K562 (cell line): ENCODE results near the gene MARS1. TPM values are rescaled to one million over a fixed set of nuclear protein-coding genes. Genes with fewer than 3 reads are reported as not detected.
A peak's percentile ranks its signal among the peaks of the same experiment; 100 is the strongest.

Source experiments
- BACH1 ChIP-seq: fragments of 200-800 bp; sonication (Bioruptor generic); IDR thresholded peaks from 2 replicates; pipeline ENCODE4 v1.6.1; 2016; ENCODE audit warnings: missing genetic modification characterization, missing compliant biosample characterization
- BRD9 ChIP-seq: fragments of 450-650 bp; IDR thresholded peaks from 2 replicates; pipeline ENCODE4 v1.6.1; 2018; ENCODE audit warnings: low read depth; ENCODE audit not compliant: partially characterized antibody
- CBX2 ChIP-seq: fragments of 200-600 bp; sonication (generic); IDR thresholded peaks from one replicate; pipeline ENCODE4 v1.6.1; 2012; ENCODE audit warnings: mild to moderate bottlenecking, low read length, inconsistent platforms; ENCODE audit not compliant: insufficient read depth, poor library complexity, severe bottlenecking
- CEBPB ChIP-seq: fragments of 450-650 bp; IDR thresholded peaks from 2 replicates; pipeline ENCODE4 v1.6.1; 2016; ENCODE audit warnings: missing genetic modification characterization, missing compliant biosample characterization
- CXXC5 ChIP-seq: fragments of 250-450 bp; sonication (Bioruptor Pico); IDR thresholded peaks from 2 replicates; pipeline ENCODE4 v1.8.0; 2022; ENCODE audit warnings: inconsistent platforms, mild to moderate bottlenecking, moderate library complexity
- EP400 ChIP-seq: fragments of 450-650 bp; IDR thresholded peaks from 2 replicates; pipeline ENCODE4 v1.6.1; 2017; ENCODE audit warnings: antibody characterized with exemption, mild to moderate bottlenecking, moderate library complexity
- HCFC1 ChIP-seq: IDR thresholded peaks from 2 replicates; pipeline ENCODE4 v1.6.1; 2012; ENCODE audit warnings: low read depth, low read length, improper control_type of control experiment
- HDAC3 ChIP-seq: fragments of 450-650 bp; IDR thresholded peaks from 2 replicates; pipeline ENCODE4 v1.6.1; 2018; ENCODE audit warnings: borderline replicate concordance, mild to moderate bottlenecking, moderate library complexity; ENCODE audit not compliant: partially characterized antibody
- ILF3 ChIP-seq: fragments of 450-650 bp; IDR thresholded peaks from 2 replicates; pipeline ENCODE4 v1.6.1; 2018; ENCODE audit warnings: antibody characterized with exemption, mild to moderate bottlenecking, moderate library complexity, borderline replicate concordance
- KDM1A ChIP-seq, 2 experiments: fragments of 450-650 bp; IDR thresholded peaks; 2 replicates each; pipeline ENCODE4 v1.6.1; 2016; ENCODE audit warnings: mild to moderate bottlenecking in 2 of 2
- LCOR ChIP-seq: sonication (generic); formaldehyde crosslinking; IDR thresholded peaks from 2 replicates; pipeline ENCODE4 v1.8.0; 2022; ENCODE audit warnings: mild to moderate bottlenecking, missing genetic modification reagents
- NBN ChIP-seq: fragments of 450-650 bp; IDR thresholded peaks from 2 replicates; pipeline ENCODE4 v1.6.1; 2016; ENCODE audit warnings: low read depth, mild to moderate bottlenecking
- NFYB ChIP-seq: IDR thresholded peaks from 2 replicates; pipeline ENCODE4 v1.6.1; 2011; ENCODE audit warnings: mild to moderate bottlenecking, moderate library complexity; ENCODE audit not compliant: insufficient read length; ENCODE audit errors: extremely low read depth
- POLR2AphosphoS2 ChIP-seq: IDR thresholded peaks from 2 replicates; pipeline ENCODE4 v1.6.1; 2012; ENCODE audit warnings: low read length, improper control_type of control experiment
- RAD51 ChIP-seq: fragments of 450-650 bp; IDR thresholded peaks from 2 replicates; pipeline ENCODE4 v1.7.1; 2016; ENCODE audit warnings: low read depth, mild to moderate bottlenecking, borderline replicate concordance
- TCF3 ChIP-seq: sonication (generic); formaldehyde crosslinking; IDR thresholded peaks from 2 replicates; pipeline ENCODE4 v1.4.0; 2020; ENCODE audit warnings: mild to moderate bottlenecking, missing genetic modification reagents
- polyA plus RNA-seq, 8 experiments: library from polyadenylated mRNA; depleted of rRNA in 4 of 8; stranded (reverse) in 5 of 8; unstranded in 3 of 8; fragments of >200 nt; fragmentation: Nextera tagmentation in 2 of 8; fragmentation: Illumina TruSeq in 1 of 8; extraction: Ambion mirVana in 2 of 8; extraction: Trizol in 1 of 8; gene quantifications; 2 replicates each; pipeline versions ENCODE4 v1.2.1 to v1.2.3, GENCODE V29; 2011 to 2014; ENCODE audit warnings: inconsistent platforms in 1 of 8, missing spikeins in 1 of 8
- total RNA-seq, 7 experiments: library from RNA; depleted of rRNA in 6 of 7; stranded (reverse); fragments of >200 nt in 6 of 7; fragmentation: Illumina TruSeq in 2 of 7; extraction: Trizol in 2 of 7; gene quantifications; 2 replicates each; pipeline versions ENCODE4 v1.2.1 to v1.2.3, GENCODE V29; 2011 to 2021; ENCODE audit warnings: low replicate concordance in 1 of 7
- TF ChIP-seq, protein P1 (sequence below): fragments of 250-450 bp; sonication (Bioruptor Pico); IDR thresholded peaks from 2 replicates; pipeline ENCODE4 v1.4.0; 2020
- TF ChIP-seq, protein P2 (sequence below): fragments of 250-450 bp; sonication (Bioruptor Pico); IDR thresholded peaks from 2 replicates; pipeline ENCODE4 v1.8.0; 2022; ENCODE audit warnings: inconsistent platforms, mild to moderate bottlenecking, moderate library complexity, borderline replicate concordance
- TF ChIP-seq, protein P3 (sequence below): fragments of 250-450 bp; sonication (Bioruptor Pico); IDR thresholded peaks from 2 replicates; pipeline ENCODE4 v1.5.0; 2021; ENCODE audit warnings: mild to moderate bottlenecking, borderline replicate concordance

MARS1 gene
- total and polyA plus RNA-seq, 9 of the 15 experiments (the other 6 are each of a cell fraction or from before 2014, with no cell fraction given) = 117 to 382 (median 220) TPM

DNA sequence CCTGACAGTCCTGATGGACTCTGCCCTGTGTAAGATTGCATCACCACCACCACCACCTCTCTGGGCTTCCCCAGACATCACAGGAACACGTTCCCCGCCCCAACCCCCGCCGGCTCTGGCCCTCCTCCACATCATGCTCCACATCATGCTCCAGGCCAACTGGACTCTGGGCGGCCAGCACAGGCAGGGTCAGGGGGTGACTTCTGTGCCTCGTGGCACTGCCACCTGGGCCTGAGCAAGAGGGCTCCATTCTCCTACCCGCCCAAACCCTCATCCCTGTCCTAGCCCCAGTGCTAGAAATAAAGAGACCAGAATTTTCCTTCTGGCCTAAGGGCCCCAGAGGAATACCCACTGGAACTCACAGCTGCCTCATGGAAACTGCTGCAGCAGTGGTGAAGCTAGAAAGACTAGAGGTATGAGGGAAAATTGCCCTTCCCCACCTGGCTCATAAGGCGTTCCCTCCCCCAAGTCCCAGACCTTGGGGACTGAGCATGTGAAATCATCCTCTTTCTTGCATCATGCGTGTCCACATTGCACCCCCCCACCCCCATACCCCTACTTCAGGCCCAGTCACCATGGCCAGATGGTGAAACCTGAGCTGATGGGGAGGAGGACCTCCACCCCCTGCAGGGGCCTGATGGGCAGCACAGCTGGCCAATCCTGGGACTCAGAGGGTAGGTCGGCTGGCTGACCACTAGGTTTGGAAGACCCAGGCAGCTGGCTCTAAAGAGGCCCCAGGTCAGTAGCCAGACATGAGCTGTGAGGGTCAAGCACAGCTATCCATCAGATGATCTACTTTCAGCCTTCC is 33.1 kb upstream of the MARS1 start, which contains the start of gene INHBE (continued):
- TF ChIP-seq, protein P1, sequence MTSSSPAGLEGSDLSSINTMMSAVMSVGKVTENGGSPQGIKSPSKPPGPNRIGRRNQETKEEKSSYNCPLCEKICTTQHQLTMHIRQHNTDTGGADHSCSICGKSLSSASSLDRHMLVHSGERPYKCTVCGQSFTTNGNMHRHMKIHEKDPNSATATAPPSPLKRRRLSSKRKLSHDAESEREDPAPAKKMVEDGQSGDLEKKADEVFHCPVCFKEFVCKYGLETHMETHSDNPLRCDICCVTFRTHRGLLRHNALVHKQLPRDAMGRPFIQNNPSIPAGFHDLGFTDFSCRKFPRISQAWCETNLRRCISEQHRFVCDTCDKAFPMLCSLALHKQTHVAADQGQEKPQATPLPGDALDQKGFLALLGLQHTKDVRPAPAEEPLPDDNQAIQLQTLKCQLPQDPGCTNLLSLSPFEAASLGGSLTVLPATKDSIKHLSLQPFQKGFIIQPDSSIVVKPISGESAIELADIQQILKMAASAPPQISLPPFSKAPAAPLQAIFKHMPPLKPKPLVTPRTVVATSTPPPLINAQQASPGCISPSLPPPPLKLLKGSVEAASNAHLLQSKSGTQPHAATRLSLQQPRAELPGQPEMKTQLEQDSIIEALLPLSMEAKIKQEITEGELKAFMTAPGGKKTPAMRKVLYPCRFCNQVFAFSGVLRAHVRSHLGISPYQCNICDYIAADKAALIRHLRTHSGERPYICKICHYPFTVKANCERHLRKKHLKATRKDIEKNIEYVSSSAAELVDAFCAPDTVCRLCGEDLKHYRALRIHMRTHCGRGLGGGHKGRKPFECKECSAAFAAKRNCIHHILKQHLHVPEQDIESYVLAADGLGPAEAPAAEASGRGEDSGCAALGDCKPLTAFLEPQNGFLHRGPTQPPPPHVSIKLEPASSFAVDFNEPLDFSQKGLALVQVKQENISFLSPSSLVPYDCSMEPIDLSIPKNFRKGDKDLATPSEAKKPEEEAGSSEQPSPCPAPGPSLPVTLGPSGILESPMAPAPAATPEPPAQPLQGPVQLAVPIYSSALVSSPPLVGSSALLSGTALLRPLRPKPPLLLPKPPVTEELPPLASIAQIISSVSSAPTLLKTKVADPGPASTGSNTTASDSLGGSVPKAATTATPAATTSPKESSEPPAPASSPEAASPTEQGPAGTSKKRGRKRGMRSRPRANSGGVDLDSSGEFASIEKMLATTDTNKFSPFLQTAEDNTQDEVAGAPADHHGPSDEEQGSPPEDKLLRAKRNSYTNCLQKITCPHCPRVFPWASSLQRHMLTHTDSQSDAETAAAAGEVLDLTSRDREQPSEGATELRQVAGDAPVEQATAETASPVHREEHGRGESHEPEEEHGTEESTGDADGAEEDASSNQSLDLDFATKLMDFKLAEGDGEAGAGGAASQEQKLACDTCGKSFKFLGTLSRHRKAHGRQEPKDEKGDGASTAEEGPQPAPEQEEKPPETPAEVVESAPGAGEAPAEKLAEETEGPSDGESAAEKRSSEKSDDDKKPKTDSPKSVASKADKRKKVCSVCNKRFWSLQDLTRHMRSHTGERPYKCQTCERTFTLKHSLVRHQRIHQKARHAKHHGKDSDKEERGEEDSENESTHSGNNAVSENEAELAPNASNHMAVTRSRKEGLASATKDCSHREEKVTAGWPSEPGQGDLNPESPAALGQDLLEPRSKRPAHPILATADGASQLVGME (CRISPR knock-in tag) = peak; percentile 90
- TF ChIP-seq LCOR (CRISPR knock-in tag) = peak; percentile 80; the same call in 1 of the 2 replicates
- TF ChIP-seq KDM1A (IDR thresholded peaks at IDR 0.05) = no peak
- TF ChIP-seq BRD9 = peak; percentile 95
- TF ChIP-seq ILF3 = no peak
- TF ChIP-seq CEBPB (tag) = peak; percentile 86
- peak; percentile 48 for TF ChIP-seq TCF3 (CRISPR knock-in tag)
- TF ChIP-seq, protein P2, sequence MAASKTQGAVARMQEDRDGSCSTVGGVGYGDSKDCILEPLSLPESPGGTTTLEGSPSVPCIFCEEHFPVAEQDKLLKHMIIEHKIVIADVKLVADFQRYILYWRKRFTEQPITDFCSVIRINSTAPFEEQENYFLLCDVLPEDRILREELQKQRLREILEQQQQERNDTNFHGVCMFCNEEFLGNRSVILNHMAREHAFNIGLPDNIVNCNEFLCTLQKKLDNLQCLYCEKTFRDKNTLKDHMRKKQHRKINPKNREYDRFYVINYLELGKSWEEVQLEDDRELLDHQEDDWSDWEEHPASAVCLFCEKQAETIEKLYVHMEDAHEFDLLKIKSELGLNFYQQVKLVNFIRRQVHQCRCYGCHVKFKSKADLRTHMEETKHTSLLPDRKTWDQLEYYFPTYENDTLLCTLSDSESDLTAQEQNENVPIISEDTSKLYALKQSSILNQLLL = no peak
- TF ChIP-seq, protein P3, sequence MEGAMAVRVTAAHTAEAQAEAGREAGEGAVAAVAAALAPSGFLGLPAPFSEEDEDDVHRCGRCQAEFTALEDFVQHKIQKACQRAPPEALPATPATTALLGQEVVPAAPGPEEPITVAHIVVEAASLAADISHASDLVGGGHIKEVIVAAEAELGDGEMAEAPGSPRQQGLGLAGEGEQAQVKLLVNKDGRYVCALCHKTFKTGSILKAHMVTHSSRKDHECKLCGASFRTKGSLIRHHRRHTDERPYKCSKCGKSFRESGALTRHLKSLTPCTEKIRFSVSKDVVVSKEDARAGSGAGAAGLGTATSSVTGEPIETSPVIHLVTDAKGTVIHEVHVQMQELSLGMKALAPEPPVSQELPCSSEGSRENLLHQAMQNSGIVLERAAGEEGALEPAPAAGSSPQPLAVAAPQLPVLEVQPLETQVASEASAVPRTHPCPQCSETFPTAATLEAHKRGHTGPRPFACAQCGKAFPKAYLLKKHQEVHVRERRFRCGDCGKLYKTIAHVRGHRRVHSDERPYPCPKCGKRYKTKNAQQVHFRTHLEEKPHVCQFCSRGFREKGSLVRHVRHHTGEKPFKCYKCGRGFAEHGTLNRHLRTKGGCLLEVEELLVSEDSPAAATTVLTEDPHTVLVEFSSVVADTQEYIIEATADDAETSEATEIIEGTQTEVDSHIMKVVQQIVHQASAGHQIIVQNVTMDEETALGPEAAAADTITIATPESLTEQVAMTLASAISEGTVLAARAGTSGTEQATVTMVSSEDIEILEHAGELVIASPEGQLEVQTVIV = no peak
- peak; percentile 39 for TF ChIP-seq HDAC3
- peak; percentile 70; the same call in 1 of the 2 replicates for TF ChIP-seq POLR2AphosphoS2
- peak; percentile 73 for TF ChIP-seq CXXC5 (CRISPR knock-in tag)
- peak; percentile 44 for TF ChIP-seq HCFC1
- TF ChIP-seq RAD51 = 0 out of 2 replicates have a peak, but pooled peaks have one; percentile 9
- TF ChIP-seq BACH1 (tag) = peak; percentile 68
- peak; percentile 85 for TF ChIP-seq NFYB
- TF ChIP-seq EP400 = peak; percentile 99
- no peak for TF ChIP-seq CBX2
- TF ChIP-seq NBN = peak; percentile 52; the same call in 1 of the 2 replicates
